ENCODE results near the gene TRIM44. TPM values are rescaled to one million over a fixed set of nuclear protein-coding genes. Genes with fewer than 3 reads are reported as not detected.
"Not testable (repeated sequence)": the region's sequence is repeated elsewhere in the genome, so short reads cannot be mapped to it uniquely, and the experiment has no call there.

The TRIM44 gene
- polyA plus RNA-seq, 4 donors = 79.0 to 99.8 (median 95.1) TPM

- no peak for DNase-seq (ENCODE audit: low read depth in 4 of 4, low spot score in 3 of 4)
Observed at GRCh38 chr11:35632301-35632700, 30.3 kb upstream of the TRIM44 start.

- DNase-seq (ENCODE audit: low read depth in 4 of 4, low spot score in 3 of 4) = no peak
Observed at GRCh38 chr11:35633827-35634423, 28.6 kb upstream of the TRIM44 start.

GRCh38 chr11:35635933-35636332 is 26.6 kb upstream of the TRIM44 start:
- no peak for DNase-seq (ENCODE audit: low read depth in 4 of 4, low spot score in 3 of 4)

- no peak for DNase-seq (ENCODE audit: low read depth in 4 of 4, low spot score in 3 of 4)
Observed at GRCh38 chr11:35639591-35640179, 22.9 kb upstream of the TRIM44 start.

- DNase-seq (ENCODE audit: low read depth in 4 of 4, low spot score in 3 of 4) = no peak
Observed at GRCh38 chr11:35641171-35641897, 21.2 kb upstream of the TRIM44 start.

GRCh38 chr11:35641964-35642363 is 20.6 kb upstream of the TRIM44 start:
- DNase-seq (ENCODE audit: low read depth in 4 of 4, low spot score in 3 of 4) = no peak

GRCh38 chr11:35647421-35648093 is 15.0 kb upstream of the TRIM44 start:
- DNase-seq (ENCODE audit: low read depth in 4 of 4, low spot score in 3 of 4) = no peak

GRCh38 chr11:35650006-35650405 is 12.6 kb upstream of the TRIM44 start:
- no peak for DNase-seq (ENCODE audit: low read depth in 4 of 4, low spot score in 3 of 4)

- no peak for DNase-seq (ENCODE audit: low read depth in 4 of 4, low spot score in 3 of 4)
Observed at GRCh38 chr11:35650467-35650866, 12.1 kb upstream of the TRIM44 start.

- DNase-seq (ENCODE audit: low read depth in 4 of 4, low spot score in 3 of 4) = no peak
Observed at GRCh38 chr11:35651263-35651662, 11.3 kb upstream of the TRIM44 start.

GRCh38 chr11:35652786-35653185 is 9.8 kb upstream of the TRIM44 start:
- DNase-seq (ENCODE audit: low read depth in 4 of 4, low spot score in 3 of 4) = not testable (repeated sequence)

GRCh38 chr11:35654711-35655110 is 7.9 kb upstream of the TRIM44 start:
- DNase-seq (ENCODE audit: low read depth in 4 of 4, low spot score in 3 of 4) = no peak

- DNase-seq (ENCODE audit: low read depth in 4 of 4, low spot score in 3 of 4) = no peak
Observed at GRCh38 chr11:35655254-35655653, 7.3 kb upstream of the TRIM44 start.

GRCh38 chr11:35655856-35656255 is 6.7 kb upstream of the TRIM44 start:
- DNase-seq (ENCODE audit: low read depth in 4 of 4, low spot score in 3 of 4) = no peak

GRCh38 chr11:35658020-35658948 is 4.3 kb upstream of the TRIM44 start:
- DNase-seq (ENCODE audit: low read depth in 4 of 4, low spot score in 3 of 4) = no peak

- no peak for DNase-seq (ENCODE audit: low read depth in 4 of 4, low spot score in 3 of 4)
Observed at GRCh38 chr11:35661534-35661933, 1.0 kb upstream of the TRIM44 start.

- peak in 1 of 4 donors; percentile 68 for DNase-seq (ENCODE audit: low read depth in 4 of 4, low spot score in 3 of 4)
Observed at GRCh38 chr11:35662061-35662648, 420 bp upstream of the TRIM44 start.

- DNase-seq (ENCODE audit: low read depth in 4 of 4, low spot score in 3 of 4) = no peak
Observed at GRCh38 chr11:35663408-35663702, 780 bp downstream of the TRIM44 start.

GRCh38 chr11:35664977-35665441 is 2.4 kb downstream of the TRIM44 start:
- DNase-seq (ENCODE audit: low read depth in 4 of 4, low spot score in 3 of 4) = no peak

- DNase-seq (ENCODE audit: low read depth in 4 of 4, low spot score in 3 of 4) = no peak
Observed at GRCh38 chr11:35667257-35667656, 4.7 kb downstream of the TRIM44 start.

Measured in right renal pelvis (tissue), 4 donors.